T47D (cell line): ENCODE data around the gene PROSER1.

Experiments used
- DNase-seq, 2 experiments: peaks; one replicate each; pipeline versions ENCODE4 v3.0.0 to v3.0.0-alpha.2; 2011 to 2012; ENCODE audit warnings: low read depth in 1 of 2, low spot score in 1 of 2
- JUND ChIP-seq: IDR thresholded peaks from 2 replicates; pipeline ENCODE4 v1.6.1; 2012; ENCODE audit warnings: low read depth
- in situ Hi-C: cut with HindIII; loops from 2 replicates; pipeline ENCODE4 v1.10.0; 2016; ENCODE audit warnings: low sequenced_read_pairs, low pct_unique_long_range_greater_than_20kb

PROSER1 gene

GRCh38 chr13:39040206-39040605 lies 2.3 kb upstream of the PROSER1 start:
- DNase-seq: no peak
- TF ChIP-seq JUND: no peak
- in situ Hi-C loops: no loop called here

- no peak for DNase-seq
- no peak for TF ChIP-seq JUND
- in situ Hi-C loops: no loop called here
Measured at GRCh38 chr13:39039041-39039440, 1.2 kb upstream of the PROSER1 start.

- in situ Hi-C loops: no loop called here
- peak in 1 of 2 experiments; percentile 38 for DNase-seq
- no peak for TF ChIP-seq JUND
Measured at GRCh38 chr13:39038569-39039030, 711 bp upstream of the PROSER1 start.

- in situ Hi-C loops: no loop called here
Measured at GRCh38 chr13:39037410-39037879, 444 bp downstream of the PROSER1 start.

GRCh38 chr13:39036212-39036611 lies 1.7 kb downstream of the PROSER1 start:
- in situ Hi-C loops: no loop called here
- DNase-seq: no peak
- no peak for TF ChIP-seq JUND

More at GRCh38 chr13:39037410-39037879, 444 bp downstream of the PROSER1 start:
- DNase-seq: no peak
- TF ChIP-seq JUND: no peak

- in situ Hi-C loops: no loop called here
- DNase-seq: no peak
- no peak for TF ChIP-seq JUND
Measured at GRCh38 chr13:39035799-39036198, 2.1 kb downstream of the PROSER1 start.

- in situ Hi-C loops: no loop called here
- TF ChIP-seq JUND: no peak
- DNase-seq: no peak
Measured at GRCh38 chr13:39035204-39035603, 2.7 kb downstream of the PROSER1 start.

GRCh38 chr13:39034085-39034484 lies 3.8 kb downstream of the PROSER1 start:
- in situ Hi-C loops: no loop called here

GRCh38 chr13:39032150-39032549 lies 5.7 kb downstream of the PROSER1 start:
- in situ Hi-C loops: no loop called here
- no peak for TF ChIP-seq JUND
- DNase-seq: no peak

More at GRCh38 chr13:39034085-39034484, 3.8 kb downstream of the PROSER1 start:
- DNase-seq: no peak
- no peak for TF ChIP-seq JUND

GRCh38 chr13:39025433-39025839 lies 12.5 kb downstream of the PROSER1 start:
- in situ Hi-C loops: no loop called here
- no peak for TF ChIP-seq JUND
- DNase-seq: no peak

GRCh38 chr13:39023761-39024160 lies 14.1 kb downstream of the PROSER1 start:
- peak in 1 of 2 experiments; percentile 73 for DNase-seq
- in situ Hi-C loops: no loop called here
- no peak for TF ChIP-seq JUND

GRCh38 chr13:39023316-39023715 lies 14.6 kb downstream of the PROSER1 start:
- in situ Hi-C loops: no loop called here
- TF ChIP-seq JUND: no peak
- no peak for DNase-seq

- DNase-seq: no peak
- in situ Hi-C loops: no loop called here
- no peak for TF ChIP-seq JUND
Measured at GRCh38 chr13:39020853-39021462, 16.9 kb downstream of the PROSER1 start.

GRCh38 chr13:39016787-39017186 lies 21.1 kb downstream of the PROSER1 start:
- peak; percentile 5 to 57 for DNase-seq
- in situ Hi-C loops: no loop called here
- TF ChIP-seq JUND: no peak
